C4-2B (cell line): ENCODE data around the gene NIFK.

Source experiments
- H3K27ac ChIP-seq: fragments of 450-650 bp; 2 replicates; pipeline ENCODE4 v1.5.1; 2017
- CTCF ChIP-seq: fragments of 450-650 bp; conservative IDR thresholded peaks from 2 replicates; pipeline ENCODE4 v1.5.1; 2017; ENCODE audit warnings: mild to moderate bottlenecking
- ZFX ChIP-seq: fragments of 450-650 bp; IDR thresholded peaks from 2 replicates; pipeline ENCODE4 v1.6.1; 2017

The NIFK gene

GRCh38 chr2:121682396-121683298 lies 54.0 kb downstream of the NIFK start:
- no peak overlapping the region for H3K27ac ChIP-seq
- TF ChIP-seq CTCF (no peak), ZFX (no peak)

GRCh38 chr2:121677855-121678254 lies 58.8 kb downstream of the NIFK start:
- TF ChIP-seq CTCF (no peak), ZFX (no peak)

More at GRCh38 chr2:121677855-121678254, 58.8 kb downstream of the NIFK start:
- H3K27ac ChIP-seq = no peak overlapping the region
